Measurements from ENCODE around the gene ORC3. TPM values are rescaled to one million over a fixed set of nuclear protein-coding genes. Genes with fewer than 3 reads are reported as not detected.
"Not testable (repeated sequence)": the region's sequence is repeated elsewhere in the genome, so short reads cannot be mapped to it uniquely, and the experiment has no call there.

The ORC3 gene
- total and polyA plus RNA-seq, 5 donors from 2014 or later, result 17.8 to 49.3 (median 39.4) TPM

DNA sequence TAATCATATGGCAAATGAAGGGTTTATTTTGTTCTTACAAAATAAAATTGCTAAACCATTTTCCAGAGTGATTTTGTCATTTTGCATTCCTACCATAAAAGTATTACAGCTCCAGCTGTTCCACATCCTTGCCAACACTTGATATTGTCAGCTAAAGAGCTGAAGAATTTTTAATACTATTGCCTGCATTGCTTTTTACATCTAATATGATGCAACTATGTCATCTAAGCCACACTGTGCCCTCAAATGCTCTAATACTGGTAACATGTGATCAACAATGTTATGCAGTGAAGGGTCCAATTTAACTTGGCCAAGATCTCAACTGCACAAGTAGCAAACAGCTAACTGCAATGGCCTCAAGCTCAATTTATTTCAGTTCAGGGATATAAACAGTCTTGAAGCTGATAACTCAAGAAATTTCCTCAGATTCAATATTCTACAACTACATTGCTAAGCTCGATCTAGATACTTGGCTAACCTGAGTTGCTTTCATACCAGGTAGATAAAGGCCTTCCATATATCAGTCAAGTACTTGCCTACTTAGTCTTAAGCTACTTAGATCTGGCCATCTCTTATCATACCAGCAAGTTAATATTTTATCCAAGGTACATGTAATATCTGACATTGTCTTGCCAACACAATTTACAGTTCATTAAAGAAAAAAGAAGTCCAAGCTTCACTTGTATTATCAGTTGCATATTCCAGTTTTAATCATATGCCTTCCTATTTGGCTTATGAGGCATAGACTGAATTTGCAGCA is 95.1 kb downstream of the ORC3 start:
- Mint-ChIP-seq H3K27me3 (peaks cover 4% of the 10 kb centered on the region), H3K4me1 (peaks cover 45 to 88% (median 71%) of the 10 kb centered on the region in 4 donors)
- H3K27ac ChIP-seq (ENCODE audit: insufficient read depth, low read length, poor library complexity, severe bottlenecking), result no peak overlapping the region

DNA sequence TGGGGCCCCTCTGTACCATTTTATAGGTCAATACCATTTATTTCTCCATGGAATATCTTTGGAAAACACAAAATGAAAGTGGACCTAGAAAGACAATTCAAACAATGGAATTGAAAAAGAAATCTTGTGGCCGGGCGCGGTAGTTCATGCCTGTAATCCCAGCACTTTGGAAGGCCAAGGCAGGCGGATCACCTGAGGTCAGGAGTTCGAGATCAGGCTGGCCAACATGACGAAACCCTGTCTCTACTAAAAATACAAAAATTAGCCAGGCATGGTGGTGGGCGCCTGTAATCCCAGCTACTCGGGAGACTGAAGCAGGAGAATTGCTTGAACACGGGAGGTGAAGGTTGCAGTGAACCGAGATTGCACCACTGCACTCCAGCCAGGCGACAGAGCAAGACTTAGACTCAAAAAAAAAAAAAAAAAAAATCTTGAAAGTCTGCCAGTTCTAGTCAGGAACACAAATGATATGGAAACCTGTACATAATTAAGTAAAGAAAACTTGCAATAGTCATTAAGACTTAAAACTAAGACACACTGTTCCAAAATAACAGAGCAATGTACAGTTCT is 96.8 kb downstream of the ORC3 start:
- not testable (repeated sequence) for H3K9me3 Mint-ChIP-seq; H3K27me3 Mint-ChIP-seq; DNase-seq; H3K36me3 ChIP-seq (ENCODE audit: control insufficient read depth, insufficient read depth, low read length); H3K9me3 ChIP-seq (ENCODE audit: control insufficient read depth in 2 of 2, low read length in 2 of 2); H3K27ac ChIP-seq (ENCODE audit: insufficient read depth, low read length, poor library complexity, severe bottlenecking); ATAC-seq (ENCODE audit: low read depth in 2 of 2); H3K27me3 ChIP-seq (ENCODE audit: control insufficient read depth, insufficient read depth, low read length); H3K4me3 ChIP-seq (ENCODE audit: low read depth, low read length)
- Mint-ChIP-seq H3K36me3 (peaks cover 14% of the 10 kb centered on the region), H3K27ac (peak overlapping the region in 2 of 3 donors; percentile 3 to 63), H3K4me3 (peak overlapping the region in 3 of 4 donors; percentile 1 to 39 (median 21)), H3K4me1 (peaks cover 51 to 93% (median 76%) of the 10 kb centered on the region in 4 donors)
- peaks cover 46% of the 10 kb centered on the region for H3K4me1 ChIP-seq (ENCODE audit: control insufficient read depth, insufficient read depth, low read length, poor library complexity, severe bottlenecking)

More for the DNA sequence above, 95.1 kb downstream of the ORC3 start:
- no peak overlapping the region for H3K27ac Mint-ChIP-seq
- no peak for ATAC-seq (ENCODE audit: low read depth in 2 of 2)
- Histone ChIP-seq H3K9me3 (ENCODE audit: control insufficient read depth in 2 of 2, low read length in 2 of 2) (no peaks in the 10 kb centered on the region), H3K27me3 (ENCODE audit: control insufficient read depth, insufficient read depth, low read length) (no peaks in the 10 kb centered on the region), H3K4me1 (ENCODE audit: control insufficient read depth, insufficient read depth, low read length, poor library complexity, severe bottlenecking) (peaks cover 42% of the 10 kb centered on the region), H3K4me3 (ENCODE audit: low read depth, low read length) (peak overlapping the region; percentile 21), H3K36me3 (ENCODE audit: control insufficient read depth, insufficient read depth, low read length) (peaks cover 12% of the 10 kb centered on the region)
- DNase-seq, result no peak
- peaks cover 22% of the 10 kb centered on the region for H3K36me3 Mint-ChIP-seq
- no peaks in the 10 kb centered on the region for H3K9me3 Mint-ChIP-seq
- H3K4me3 Mint-ChIP-seq, result peak overlapping the region in 2 of 4 donors; percentile 38 to 43

DNA sequence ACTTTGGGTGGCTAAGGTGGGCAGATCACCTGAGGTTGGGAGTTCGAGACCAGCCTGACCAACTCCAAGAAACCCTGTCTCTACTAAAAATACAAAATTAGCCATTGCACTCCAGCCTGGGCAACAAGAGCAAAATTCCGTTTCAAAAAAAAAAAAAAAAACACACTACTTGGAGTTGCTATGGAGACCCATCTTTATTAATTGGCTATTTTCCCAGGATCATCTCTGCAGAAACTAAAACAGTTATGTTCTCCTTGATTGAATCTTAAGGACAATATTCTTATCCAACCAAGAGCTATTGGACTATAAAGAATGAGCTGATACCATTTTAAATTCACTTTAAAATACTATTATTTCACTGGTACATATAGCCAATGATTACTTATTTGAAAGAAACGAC is 97.4 kb downstream of the ORC3 start:
- DNase-seq (no peak), ATAC-seq (ENCODE audit: low read depth in 2 of 2) (no peak)
- Histone ChIP-seq H3K4me3 (ENCODE audit: low read depth, low read length) (no peak overlapping the region), H3K27ac (ENCODE audit: insufficient read depth, low read length, poor library complexity, severe bottlenecking) (no peak overlapping the region), H3K27me3 (ENCODE audit: control insufficient read depth, insufficient read depth, low read length) (no peaks in the 10 kb centered on the region), H3K4me1 (ENCODE audit: control insufficient read depth, insufficient read depth, low read length, poor library complexity, severe bottlenecking) (peaks cover 41% of the 10 kb centered on the region), H3K36me3 (ENCODE audit: control insufficient read depth, insufficient read depth, low read length) (peaks cover 2% of the 10 kb centered on the region), H3K9me3 (ENCODE audit: control insufficient read depth in 2 of 2, low read length in 2 of 2) (no peaks in the 10 kb centered on the region)
- Mint-ChIP-seq H3K4me1 (peaks cover 47 to 93% (median 76%) of the 10 kb centered on the region in 4 donors), H3K27ac (peak overlapping the region in 1 of 3 donors; percentile 20), H3K4me3 (peak overlapping the region in 2 of 4 donors; percentile 1 to 39), H3K27me3 (peaks cover 4% of the 10 kb centered on the region), H3K9me3 (no peaks in the 10 kb centered on the region), H3K36me3 (peaks cover 12% of the 10 kb centered on the region)

DNA sequence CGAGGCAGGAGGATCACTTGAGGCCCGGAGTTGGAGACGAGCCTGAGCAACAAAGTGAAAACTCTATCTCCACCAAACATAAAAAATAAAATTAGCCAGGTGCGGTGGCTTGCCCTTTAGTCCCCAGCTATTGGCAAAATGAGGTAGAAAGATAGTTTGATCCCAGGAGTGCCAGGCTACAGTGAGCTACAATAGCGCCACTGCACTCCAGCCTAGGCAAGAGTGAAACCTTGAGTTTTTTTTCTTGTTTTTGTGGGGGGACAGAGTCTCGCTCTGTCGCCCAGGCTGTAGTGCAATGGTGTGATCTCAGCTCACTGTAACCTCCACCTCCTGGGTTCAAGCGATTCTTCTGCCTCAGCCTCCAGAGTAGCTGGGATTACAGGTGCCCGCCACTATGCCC is 98.0 kb downstream of the ORC3 start:
- H3K4me3 Mint-ChIP-seq, result peak overlapping the region in 1 of 4 donors; percentile 43
- H3K9me3 Mint-ChIP-seq; ATAC-seq (ENCODE audit: low read depth in 2 of 2); H3K27ac ChIP-seq (ENCODE audit: insufficient read depth, low read length, poor library complexity, severe bottlenecking); H3K9me3 ChIP-seq (ENCODE audit: control insufficient read depth in 2 of 2, low read length in 2 of 2); H3K27me3 Mint-ChIP-seq; H3K4me3 ChIP-seq (ENCODE audit: low read depth, low read length); DNase-seq; H3K36me3 ChIP-seq (ENCODE audit: control insufficient read depth, insufficient read depth, low read length); H3K27me3 ChIP-seq (ENCODE audit: control insufficient read depth, insufficient read depth, low read length): not testable (repeated sequence)
- H3K4me1 ChIP-seq (ENCODE audit: control insufficient read depth, insufficient read depth, low read length, poor library complexity, severe bottlenecking), result peaks cover 35% of the 10 kb centered on the region
- peaks cover 45 to 93% (median 74%) of the 10 kb centered on the region in 4 donors for H3K4me1 Mint-ChIP-seq
- peaks cover 12% of the 10 kb centered on the region for H3K36me3 Mint-ChIP-seq
- H3K27ac Mint-ChIP-seq, result peak overlapping the region in 2 of 3 donors; percentile 20 to 26

GRCh38 chr6:87690441-87690840 is 100.5 kb downstream of the ORC3 start:
- H3K4me1 Mint-ChIP-seq, result peaks cover 41 to 93% (median 73%) of the 10 kb centered on the region in 4 donors
- Histone ChIP-seq H3K9me3 (ENCODE audit: control insufficient read depth in 2 of 2, low read length in 2 of 2) (no peaks in the 10 kb centered on the region), H3K36me3 (ENCODE audit: control insufficient read depth, insufficient read depth, low read length) (peaks cover 2% of the 10 kb centered on the region), H3K27ac (ENCODE audit: insufficient read depth, low read length, poor library complexity, severe bottlenecking) (no peak overlapping the region), H3K27me3 (ENCODE audit: control insufficient read depth, insufficient read depth, low read length) (no peaks in the 10 kb centered on the region), H3K4me3 (ENCODE audit: low read depth, low read length) (no peak overlapping the region), H3K4me1 (ENCODE audit: control insufficient read depth, insufficient read depth, low read length, poor library complexity, severe bottlenecking) (peaks cover 45% of the 10 kb centered on the region)
- ATAC-seq (ENCODE audit: low read depth in 2 of 2), result no peak
- H3K9me3 Mint-ChIP-seq, result no peaks in the 10 kb centered on the region
- H3K27ac Mint-ChIP-seq, result peak overlapping the region in 1 of 3 donors; percentile 3
- H3K36me3 Mint-ChIP-seq, result peaks cover 12% of the 10 kb centered on the region
- DNase-seq, result no peak
- peaks cover 4% of the 10 kb centered on the region for H3K27me3 Mint-ChIP-seq
- H3K4me3 Mint-ChIP-seq, result peak overlapping the region; percentile 33 to 65 (median 40)

DNA sequence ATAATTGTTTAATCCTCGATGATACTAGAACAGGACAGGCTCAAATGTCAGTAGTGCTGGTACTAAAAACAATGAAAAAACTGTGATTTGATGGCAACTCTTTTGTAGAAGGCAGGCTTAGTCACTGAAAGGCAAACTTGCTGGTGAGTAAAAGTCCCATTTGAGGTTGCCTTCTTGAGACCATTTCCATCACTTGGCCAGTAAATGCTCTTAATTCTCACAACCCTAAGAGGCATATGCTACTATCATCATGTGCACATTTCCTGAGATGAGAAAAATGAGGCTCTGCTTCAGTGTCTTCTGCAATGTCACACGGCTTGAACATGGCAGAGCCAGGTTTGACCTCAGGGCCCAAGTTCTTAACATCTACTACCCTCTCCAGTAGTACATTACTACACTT is 102.2 kb downstream of the ORC3 start:
- Mint-ChIP-seq H3K27me3 (peaks cover 4% of the 10 kb centered on the region), H3K27ac (peak overlapping the region; percentile 3 to 74 (median 8)), H3K9me3 (no peaks in the 10 kb centered on the region), H3K4me3 (peak overlapping the region in 3 of 4 donors; percentile 12 to 74 (median 69)), H3K36me3 (peaks cover 1% of the 10 kb centered on the region), H3K4me1 (peaks cover 33 to 90% (median 69%) of the 10 kb centered on the region in 4 donors)
- H3K4me3 ChIP-seq (ENCODE audit: low read depth, low read length), result no peak overlapping the region
- no peaks in the 10 kb centered on the region for H3K27me3 ChIP-seq (ENCODE audit: control insufficient read depth, insufficient read depth, low read length)
- peaks cover 49% of the 10 kb centered on the region for H3K4me1 ChIP-seq (ENCODE audit: control insufficient read depth, insufficient read depth, low read length, poor library complexity, severe bottlenecking)
- no peak for ATAC-seq (ENCODE audit: low read depth in 2 of 2)
- no peak for DNase-seq
- no peaks in the 10 kb centered on the region for H3K9me3 ChIP-seq (ENCODE audit: control insufficient read depth in 2 of 2, low read length in 2 of 2)
- no peak overlapping the region for H3K27ac ChIP-seq (ENCODE audit: insufficient read depth, low read length, poor library complexity, severe bottlenecking)
- H3K36me3 ChIP-seq (ENCODE audit: control insufficient read depth, insufficient read depth, low read length), result peaks cover 2% of the 10 kb centered on the region

- not testable (repeated sequence) for DNase-seq; H3K9me3 Mint-ChIP-seq; H3K36me3 ChIP-seq (ENCODE audit: control insufficient read depth, insufficient read depth, low read length); H3K9me3 ChIP-seq (ENCODE audit: control insufficient read depth in 2 of 2, low read length in 2 of 2); H3K27ac ChIP-seq (ENCODE audit: insufficient read depth, low read length, poor library complexity, severe bottlenecking); H3K36me3 Mint-ChIP-seq; H3K27me3 Mint-ChIP-seq; H3K27me3 ChIP-seq (ENCODE audit: control insufficient read depth, insufficient read depth, low read length); ATAC-seq (ENCODE audit: low read depth in 2 of 2)
- H3K4me3 ChIP-seq (ENCODE audit: low read depth, low read length), result peak overlapping the region; percentile 99
- H3K4me1 Mint-ChIP-seq, result peaks cover 22 to 79% (median 53%) of the 10 kb centered on the region in 4 donors
- H3K4me3 Mint-ChIP-seq, result peak overlapping the region; percentile 92 to 99 (median 96)
- H3K4me1 ChIP-seq (ENCODE audit: control insufficient read depth, insufficient read depth, low read length, poor library complexity, severe bottlenecking), result peaks cover 70% of the 10 kb centered on the region
- peak overlapping the region in 1 of 3 donors; percentile 20 for H3K27ac Mint-ChIP-seq
Measured at GRCh38 chr6:87696817-87697216, 106.9 kb downstream of the ORC3 start.

Measured in CD4-positive, CD25-positive, alpha-beta regulatory T cell (primary cell).